Stimulated activated naive CD8-positive, alpha-beta T cell treated with anti-CD3 and anti-CD28 coated beads, Interleukin-15, amount 100 ng/mL, for 72 hours (primary cell): ENCODE data around the gene TENT4A.
A peak's percentile ranks its signal among the peaks of the same experiment; 100 is the strongest.

ENCODE experiments used
- ATAC-seq: fragments of 150-1000 bp; cut with Tn5 transposase; 2 replicates; pipeline ENCODE4 v1.10.0; 2021; ENCODE audit warnings: mild to moderate bottlenecking, moderate library complexity
- DNase-seq, 2 donors: peaks; one replicate each; pipeline ENCODE4 v3.0.0; 2021 to 2022
- H3K27ac Mint-ChIP-seq, 2 donors: one replicate each; pipeline ENCODE4 v1.8.0; 2022; ENCODE audit warnings: mild to moderate bottlenecking in 2 of 2, mixed read lengths in 2 of 2, moderate library complexity in 2 of 2
- H3K27me3 Mint-ChIP-seq: one replicate; pipeline ENCODE4 v1.8.0; 2022; ENCODE audit warnings: mixed read lengths
- H3K4me1 Mint-ChIP-seq: one replicate; pipeline ENCODE4 v1.8.0; 2022; ENCODE audit warnings: mild to moderate bottlenecking, mixed read lengths
- H3K4me3 Mint-ChIP-seq, 2 donors: one replicate each; pipeline ENCODE4 v1.8.0; 2022; ENCODE audit warnings: mild to moderate bottlenecking in 2 of 2, mixed read lengths in 2 of 2, moderate library complexity in 1 of 2
- H3K9me3 Mint-ChIP-seq, 2 donors: one replicate each; pipeline ENCODE4 v1.8.0; 2022; ENCODE audit warnings: mixed read lengths in 2 of 2

Gene TENT4A

GRCh38 chr5:6719896-6720560 is 6.8 kb downstream of the TENT4A start:
- ATAC-seq: peak; percentile 27
- peaks cover 93% of the 10 kb centered on the region for H3K4me1 Mint-ChIP-seq
- no peaks in the 10 kb centered on the region for H3K9me3 Mint-ChIP-seq
- peak overlapping the region in 1 of 2 donors; percentile 27 for H3K27ac Mint-ChIP-seq
- H3K27me3 Mint-ChIP-seq: no peaks in the 10 kb centered on the region
- no peak for DNase-seq
- H3K4me3 Mint-ChIP-seq: no peak overlapping the region

- no peak for DNase-seq
- Mint-ChIP-seq H3K4me3 (peak overlapping the region in 1 of 2 donors; percentile 29), H3K27me3 (no peaks in the 10 kb centered on the region), H3K27ac (peak overlapping the region in 1 of 2 donors; percentile 31), H3K9me3 (no peaks in the 10 kb centered on the region), H3K4me1 (peaks cover 98% of the 10 kb centered on the region)
- ATAC-seq: no peak
Observed at GRCh38 chr5:6720561-6720921, 7.3 kb downstream of the TENT4A start.

- H3K4me1 Mint-ChIP-seq: peaks cover 99% of the 10 kb centered on the region
- no peaks in the 10 kb centered on the region for H3K27me3 Mint-ChIP-seq
- DNase-seq (no peak), ATAC-seq (no peak)
- H3K4me3 Mint-ChIP-seq: peak overlapping the region; percentile 61 to 80
- no peaks in the 10 kb centered on the region for H3K9me3 Mint-ChIP-seq
- H3K27ac Mint-ChIP-seq: peak overlapping the region in 1 of 2 donors; percentile 26
Observed at GRCh38 chr5:6721442-6721841, 8.2 kb downstream of the TENT4A start.

GRCh38 chr5:6722015-6722414 is 8.8 kb downstream of the TENT4A start:
- peak overlapping the region in 1 of 2 donors; percentile 26 for H3K27ac Mint-ChIP-seq
- DNase-seq (no peak), ATAC-seq (no peak)

GRCh38 chr5:6723122-6723815 is 10.0 kb downstream of the TENT4A start:
- Mint-ChIP-seq H3K9me3 (no peaks in the 10 kb centered on the region), H3K4me3 (no peak overlapping the region)

More at GRCh38 chr5:6722015-6722414, 8.8 kb downstream of the TENT4A start:
- Mint-ChIP-seq H3K9me3 (no peaks in the 10 kb centered on the region), H3K27me3 (no peaks in the 10 kb centered on the region), H3K4me3 (peak overlapping the region; percentile 61 to 80), H3K4me1 (peaks cover 99% of the 10 kb centered on the region)

DNA sequence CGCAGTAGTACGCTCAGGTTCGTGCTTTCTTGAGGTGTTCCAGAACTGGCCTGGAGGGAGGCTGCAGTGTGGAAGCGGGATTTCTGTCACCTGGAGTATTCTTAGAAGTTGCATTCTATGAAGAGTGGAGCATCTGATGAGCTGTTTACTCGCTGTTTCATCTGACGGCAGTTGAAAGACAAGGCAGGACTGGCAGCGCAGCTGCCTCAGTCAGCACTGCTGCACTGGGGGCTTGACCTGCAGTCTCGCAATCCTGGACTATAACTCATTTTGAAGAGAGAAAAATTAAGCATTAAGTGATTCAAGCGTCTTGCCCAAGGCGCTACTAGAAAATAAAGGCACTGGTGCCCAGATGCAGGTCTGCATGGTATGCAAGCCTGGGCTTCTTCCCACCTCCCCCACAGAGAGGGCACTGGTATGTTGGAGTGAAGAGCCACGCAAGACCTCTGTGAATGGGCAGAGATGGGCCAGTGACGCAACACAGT is 10.6 kb downstream of the TENT4A start:
- Mint-ChIP-seq H3K4me3 (no peak overlapping the region), H3K9me3 (no peaks in the 10 kb centered on the region), H3K4me1 (peaks cover 96% of the 10 kb centered on the region), H3K27me3 (no peaks in the 10 kb centered on the region), H3K27ac (no peak overlapping the region)
- DNase-seq: no peak
- ATAC-seq: no peak

More at GRCh38 chr5:6723122-6723815, 10.0 kb downstream of the TENT4A start:
- no peaks in the 10 kb centered on the region for H3K27me3 Mint-ChIP-seq
- H3K4me1 Mint-ChIP-seq: peaks cover 99% of the 10 kb centered on the region
- no peak for DNase-seq
- no peak overlapping the region for H3K27ac Mint-ChIP-seq
- ATAC-seq: no peak

DNA sequence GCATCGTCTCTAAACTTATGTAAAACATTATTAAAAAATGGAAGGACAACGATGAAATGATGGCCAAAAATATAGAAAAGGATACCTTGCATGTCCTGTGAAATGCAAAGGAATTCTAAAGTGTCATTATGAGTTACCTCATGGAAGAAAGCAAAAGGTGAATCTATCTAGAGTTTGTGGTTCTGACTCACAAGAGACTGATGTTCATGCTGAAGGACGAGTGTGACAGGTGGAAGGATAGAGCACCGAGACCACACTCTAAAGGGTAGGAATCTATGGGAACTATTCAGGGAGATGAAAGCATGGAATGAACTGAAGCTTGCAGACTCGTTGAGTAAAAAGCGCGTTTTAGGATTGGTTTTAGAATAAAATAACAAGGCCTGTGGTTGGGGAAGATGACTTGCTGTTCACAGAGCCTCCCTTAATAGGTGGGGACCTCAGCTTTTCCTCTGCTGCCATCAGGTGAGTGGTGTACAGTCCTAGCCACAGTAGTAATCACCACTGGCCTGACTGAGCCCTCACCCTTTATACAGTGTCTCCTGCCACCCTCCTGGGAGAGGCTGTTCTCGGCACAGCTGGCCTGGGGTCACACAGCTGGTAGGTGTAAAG is 11.2 kb downstream of the TENT4A start:
- no peaks in the 10 kb centered on the region for H3K27me3 Mint-ChIP-seq
- ATAC-seq: no peak
- peak overlapping the region in 1 of 2 donors; percentile 89 for H3K27ac Mint-ChIP-seq
- DNase-seq: no peak
- H3K4me1 Mint-ChIP-seq: peaks cover 96% of the 10 kb centered on the region
- no peaks in the 10 kb centered on the region for H3K9me3 Mint-ChIP-seq
- no peak overlapping the region for H3K4me3 Mint-ChIP-seq

- Mint-ChIP-seq H3K27me3 (no peaks in the 10 kb centered on the region), H3K27ac (no peak overlapping the region), H3K9me3 (no peaks in the 10 kb centered on the region), H3K4me3 (no peak overlapping the region), H3K4me1 (peaks cover 96% of the 10 kb centered on the region)
- DNase-seq (no peak), ATAC-seq (no peak)
Observed at GRCh38 chr5:6725421-6725820, 12.2 kb downstream of the TENT4A start.

DNA sequence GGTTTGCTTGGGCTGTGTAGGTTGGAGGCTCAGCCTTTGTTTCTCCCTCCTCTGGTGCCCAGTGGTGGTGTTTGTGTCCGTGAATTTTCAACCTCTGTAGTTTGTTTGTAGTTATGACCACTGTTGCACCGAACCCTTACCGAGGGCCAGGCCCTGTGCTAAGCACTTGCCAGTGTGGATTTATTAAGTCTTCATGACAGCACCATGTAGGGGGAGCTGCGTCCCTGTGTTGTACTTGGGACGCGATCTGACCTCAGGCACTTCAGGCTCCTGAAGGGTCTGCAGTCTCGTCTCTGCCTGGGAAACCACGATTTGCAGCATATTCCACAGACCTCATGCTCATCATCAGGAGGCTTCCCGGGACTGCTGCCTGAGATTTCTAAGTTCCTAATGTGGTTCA is 12.8 kb downstream of the TENT4A start:
- peaks cover 97% of the 10 kb centered on the region for H3K4me1 Mint-ChIP-seq
- no peak for ATAC-seq
- no peaks in the 10 kb centered on the region for H3K27me3 Mint-ChIP-seq
- H3K9me3 Mint-ChIP-seq: no peaks in the 10 kb centered on the region
- DNase-seq: no peak
- H3K4me3 Mint-ChIP-seq: no peak overlapping the region
- no peak overlapping the region for H3K27ac Mint-ChIP-seq

GRCh38 chr5:6727231-6727630 is 14.0 kb downstream of the TENT4A start:
- Mint-ChIP-seq H3K4me3 (no peak overlapping the region), H3K27me3 (no peaks in the 10 kb centered on the region), H3K4me1 (peaks cover 96% of the 10 kb centered on the region), H3K27ac (peak overlapping the region; percentile 69 to 86), H3K9me3 (no peaks in the 10 kb centered on the region)
- no peak for DNase-seq
- no peak for ATAC-seq

DNA sequence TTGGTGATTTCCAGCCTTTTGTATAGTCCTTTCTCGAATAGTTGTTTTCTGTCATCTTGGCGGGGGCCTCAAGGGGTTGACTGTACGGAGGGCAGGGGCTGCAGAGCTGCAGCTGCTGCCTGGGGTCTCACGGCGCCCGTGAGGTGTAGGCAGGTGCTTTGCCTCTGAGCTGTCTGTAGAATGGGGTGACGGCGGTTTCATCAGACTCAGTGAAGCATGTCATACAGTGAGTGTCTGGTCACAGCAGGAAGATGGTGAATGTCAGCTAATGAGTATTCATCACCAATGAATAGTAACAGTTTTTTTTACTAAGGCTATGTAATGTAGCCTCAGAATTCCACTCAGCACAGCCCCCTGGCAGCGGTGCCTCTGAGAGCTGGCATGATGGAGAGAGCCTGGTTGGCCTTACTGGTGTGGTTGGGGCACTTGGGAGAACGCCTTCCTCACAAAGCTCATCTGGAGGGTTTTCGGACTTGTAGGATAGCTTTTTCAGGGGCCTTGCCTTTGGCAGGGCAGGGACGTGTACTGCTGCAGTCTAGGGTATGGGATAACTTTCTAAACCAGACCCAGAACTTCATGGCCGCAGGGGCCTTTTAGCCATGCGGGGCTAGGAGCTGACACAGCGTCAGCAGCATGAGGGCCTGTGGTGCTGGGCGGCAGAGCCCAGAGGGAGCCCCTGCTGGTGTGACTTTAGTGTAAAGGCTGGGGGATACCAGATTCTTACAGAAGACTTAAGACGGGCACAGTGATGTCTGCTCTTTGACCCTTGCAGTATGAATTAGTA is 15.0 kb downstream of the TENT4A start:
- Mint-ChIP-seq H3K4me3 (peak overlapping the region; percentile 21 to 59), H3K4me1 (peaks cover 93% of the 10 kb centered on the region), H3K27ac (peak overlapping the region; percentile 86 to 93), H3K27me3 (no peaks in the 10 kb centered on the region), H3K9me3 (no peaks in the 10 kb centered on the region)
- ATAC-seq (peak; percentile 60), DNase-seq (no peak)

- Mint-ChIP-seq H3K27ac (peak overlapping the region; percentile 59 to 79), H3K4me3 (peak overlapping the region in 1 of 2 donors; percentile 58), H3K9me3 (no peaks in the 10 kb centered on the region), H3K27me3 (no peaks in the 10 kb centered on the region), H3K4me1 (peaks cover 93% of the 10 kb centered on the region)
- DNase-seq (no peak), ATAC-seq (no peak)
Observed at GRCh38 chr5:6728795-6729183, 15.6 kb downstream of the TENT4A start.

GRCh38 chr5:6729386-6730310 is 16.4 kb downstream of the TENT4A start:
- ATAC-seq: peak; percentile 83

GRCh38 chr5:6730407-6730806 is 17.2 kb downstream of the TENT4A start:
- no peaks in the 10 kb centered on the region for H3K27me3 Mint-ChIP-seq
- H3K4me1 Mint-ChIP-seq: peaks cover 93% of the 10 kb centered on the region
- H3K4me3 Mint-ChIP-seq: peak overlapping the region in 1 of 2 donors; percentile 58
- DNase-seq (no peak), ATAC-seq (no peak)
- no peaks in the 10 kb centered on the region for H3K9me3 Mint-ChIP-seq
- H3K27ac Mint-ChIP-seq: no peak overlapping the region

More at GRCh38 chr5:6729386-6730310, 16.4 kb downstream of the TENT4A start:
- no peaks in the 10 kb centered on the region for H3K9me3 Mint-ChIP-seq
- peaks cover 93% of the 10 kb centered on the region for H3K4me1 Mint-ChIP-seq
- no peaks in the 10 kb centered on the region for H3K27me3 Mint-ChIP-seq
- DNase-seq: peak in 1 of 2 donors; percentile 67
- H3K4me3 Mint-ChIP-seq: peak overlapping the region; percentile 58 to 67
- H3K27ac Mint-ChIP-seq: peak overlapping the region; percentile 59 to 79
